Measurements from ENCODE around the gene ARHGAP42.

The ARHGAP42 gene

GRCh38 chr11:100808904-100809491 lies 121.9 kb downstream of the ARHGAP42 start:
- FAIRE-seq = no peak

GRCh38 chr11:100810146-100810545 lies 123.1 kb downstream of the ARHGAP42 start:
- no peak for FAIRE-seq

- FAIRE-seq = no peak
Observed at GRCh38 chr11:100810666-100811065, 123.6 kb downstream of the ARHGAP42 start.

- FAIRE-seq = no peak
Observed at GRCh38 chr11:100812517-100812916, 125.4 kb downstream of the ARHGAP42 start.

GRCh38 chr11:100815787-100816330 lies 128.8 kb downstream of the ARHGAP42 start:
- FAIRE-seq = no peak

- FAIRE-seq = no peak
Observed at GRCh38 chr11:100816823-100817222, 129.7 kb downstream of the ARHGAP42 start.

- FAIRE-seq = no peak
Observed at GRCh38 chr11:100817620-100818019, 130.5 kb downstream of the ARHGAP42 start.

GRCh38 chr11:100820621-100821020 lies 133.5 kb downstream of the ARHGAP42 start:
- no peak for FAIRE-seq

- no peak for FAIRE-seq
Observed at GRCh38 chr11:100821198-100821597, 134.1 kb downstream of the ARHGAP42 start.

GRCh38 chr11:100823360-100823759 lies 136.3 kb downstream of the ARHGAP42 start:
- no peak for FAIRE-seq

- no peak for FAIRE-seq
Observed at GRCh38 chr11:100824041-100824809, 137.1 kb downstream of the ARHGAP42 start.

- FAIRE-seq = no peak
Observed at GRCh38 chr11:100825626-100826025, 138.5 kb downstream of the ARHGAP42 start.

- FAIRE-seq = no peak
Observed at GRCh38 chr11:100827934-100828661, 141.0 kb downstream of the ARHGAP42 start.

- FAIRE-seq = no peak
Observed at GRCh38 chr11:100830274-100830673, 143.2 kb downstream of the ARHGAP42 start.

- peak; percentile 64 for FAIRE-seq
Observed at GRCh38 chr11:100830978-100831732, 144.1 kb downstream of the ARHGAP42 start.

GRCh38 chr11:100831929-100832494 lies 144.9 kb downstream of the ARHGAP42 start:
- no peak for FAIRE-seq

GRCh38 chr11:100832829-100833228 lies 145.7 kb downstream of the ARHGAP42 start:
- no peak for FAIRE-seq

GRCh38 chr11:100833276-100833675 lies 146.2 kb downstream of the ARHGAP42 start:
- no peak for FAIRE-seq

GRCh38 chr11:100835854-100836253 lies 148.8 kb downstream of the ARHGAP42 start:
- FAIRE-seq = no peak

GRCh38 chr11:100837311-100837710 lies 150.2 kb downstream of the ARHGAP42 start:
- FAIRE-seq = no peak

- no peak for FAIRE-seq
Observed at GRCh38 chr11:100841711-100842407, 154.8 kb downstream of the ARHGAP42 start.

- no peak for FAIRE-seq
Observed at GRCh38 chr11:100847696-100848216, 160.7 kb downstream of the ARHGAP42 start.
